SHP77 treated with DMSO at 0.1 percent for 48 hours (cell line): ENCODE data around the gene CFAP251.
"Not testable (repeated sequence)": the region's sequence is repeated elsewhere in the genome, so short reads cannot be mapped to it uniquely, and the experiment has no call there.

ENCODE experiments used
- DNase-seq: peaks from one replicate; lab custom pipeline; 2025; lab: John Stamatoyannopoulos, UW

The CFAP251 gene

DNA sequence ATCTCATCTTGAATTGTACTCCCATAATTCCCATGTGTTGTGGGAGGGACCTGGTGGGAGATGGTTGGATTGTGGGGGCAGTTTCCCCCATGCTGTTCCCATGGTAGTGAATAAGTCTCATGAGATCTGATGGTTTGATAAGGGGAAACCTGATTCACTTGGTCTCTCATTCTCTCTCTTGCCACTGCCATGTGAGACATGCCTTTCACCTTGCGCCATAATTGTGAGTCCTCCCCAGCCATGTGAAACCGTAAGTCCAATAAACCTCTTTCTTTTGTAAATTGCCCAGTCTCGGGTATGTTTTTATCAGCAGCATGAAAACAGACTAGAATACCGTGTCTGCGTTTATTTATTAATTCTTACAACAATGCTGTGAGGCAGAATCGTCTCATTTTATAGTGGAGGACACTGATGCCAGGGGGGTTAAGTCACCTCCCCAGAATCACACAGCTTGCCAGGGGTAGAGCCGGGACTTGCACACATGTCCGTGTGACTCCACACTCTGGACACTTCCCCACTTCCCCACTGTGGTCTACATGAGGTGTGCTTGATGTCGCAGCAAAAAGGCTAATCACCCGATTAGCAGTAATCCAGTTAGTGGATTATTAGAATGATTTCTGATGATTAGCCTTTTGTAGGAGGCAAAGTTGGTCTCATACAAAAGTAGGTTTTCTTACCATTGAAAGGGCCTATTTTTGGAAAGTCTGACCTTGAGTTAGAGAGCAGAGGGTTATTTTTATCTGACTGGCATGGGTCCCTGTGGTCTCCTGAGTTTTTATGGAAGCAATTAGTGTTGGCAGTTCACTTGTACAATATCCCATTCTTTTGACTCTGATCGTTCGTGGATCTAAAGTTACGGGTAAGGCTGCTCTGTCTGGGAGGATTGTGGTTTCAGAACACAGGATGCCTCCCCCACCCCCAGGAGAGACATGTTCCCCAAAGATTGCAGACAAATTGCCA lies 55.9 kb downstream of the CFAP251 start:
- no peak for DNase-seq

DNA sequence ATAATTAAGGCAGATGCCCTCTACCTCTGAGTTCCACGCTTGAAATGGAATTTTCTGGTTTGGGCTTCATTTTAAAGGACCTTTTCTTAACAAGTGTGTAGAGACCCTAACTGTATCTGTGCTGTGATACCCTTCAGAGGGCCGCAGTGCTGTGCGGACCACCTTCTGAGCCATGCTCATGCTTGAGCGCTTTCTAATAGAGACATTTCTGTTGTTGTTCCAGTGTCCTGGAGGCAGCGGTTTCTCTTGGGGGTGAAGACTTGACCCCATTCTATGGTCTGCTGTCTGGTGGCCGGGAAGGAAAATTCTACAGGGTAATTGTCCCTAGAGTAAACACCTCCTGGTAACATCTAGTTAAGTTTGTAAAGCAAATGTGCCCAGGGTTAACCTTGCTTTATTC lies 56.6 kb downstream of the CFAP251 start:
- no peak for DNase-seq

DNA sequence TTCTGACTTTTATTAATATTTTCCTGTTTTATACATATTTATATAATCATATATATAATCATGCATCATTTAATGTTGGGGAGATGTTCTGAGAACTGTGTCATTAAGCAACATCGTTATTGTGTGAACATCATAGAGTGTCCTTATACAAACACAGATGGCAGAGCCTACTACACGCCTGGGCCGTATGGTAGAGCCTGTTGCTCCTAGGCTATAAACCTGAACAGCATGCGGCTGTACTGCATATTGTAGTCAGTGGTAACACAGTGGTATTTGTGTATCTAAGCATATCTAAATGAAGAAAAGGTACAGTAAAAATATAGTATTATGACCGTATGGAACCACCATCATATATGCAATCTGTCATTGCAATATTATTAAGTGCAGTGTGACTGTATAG lies 58.6 kb downstream of the CFAP251 start:
- peak; percentile 48 for DNase-seq

DNA sequence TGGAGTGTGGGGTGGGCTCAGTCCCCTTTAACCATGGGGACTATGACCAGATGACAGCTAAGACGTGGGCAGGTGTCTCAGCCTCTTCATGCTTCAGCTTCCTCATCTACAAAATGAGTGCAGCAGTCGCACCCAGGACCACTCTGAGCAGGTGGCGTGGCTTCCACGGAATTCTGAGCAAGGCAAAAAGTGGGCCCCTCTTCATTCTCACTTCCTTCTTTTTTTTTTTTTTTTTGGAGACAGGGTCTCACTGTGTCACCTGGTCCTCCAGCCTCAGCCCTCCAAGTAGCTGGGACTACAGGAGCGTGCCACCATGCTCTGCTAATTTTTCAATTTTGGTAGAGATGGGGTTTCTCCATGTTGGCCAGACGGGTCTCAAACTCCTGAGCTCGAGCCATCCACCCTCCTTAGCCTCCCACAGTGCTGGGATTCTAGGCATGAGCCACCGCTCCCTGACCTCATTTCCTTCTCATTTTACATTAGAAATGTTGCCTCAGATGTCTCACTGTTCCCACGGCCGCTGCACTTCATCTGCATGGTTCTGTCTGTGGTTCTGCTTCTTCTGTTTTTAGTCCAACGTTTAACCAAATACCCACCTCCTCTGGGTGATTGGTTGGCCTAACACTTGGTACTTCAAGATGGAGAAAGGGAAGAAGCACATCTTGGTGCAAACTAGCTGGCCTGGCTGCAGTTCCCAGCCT lies 61.9 kb downstream of the CFAP251 start:
- DNase-seq: no peak

DNA sequence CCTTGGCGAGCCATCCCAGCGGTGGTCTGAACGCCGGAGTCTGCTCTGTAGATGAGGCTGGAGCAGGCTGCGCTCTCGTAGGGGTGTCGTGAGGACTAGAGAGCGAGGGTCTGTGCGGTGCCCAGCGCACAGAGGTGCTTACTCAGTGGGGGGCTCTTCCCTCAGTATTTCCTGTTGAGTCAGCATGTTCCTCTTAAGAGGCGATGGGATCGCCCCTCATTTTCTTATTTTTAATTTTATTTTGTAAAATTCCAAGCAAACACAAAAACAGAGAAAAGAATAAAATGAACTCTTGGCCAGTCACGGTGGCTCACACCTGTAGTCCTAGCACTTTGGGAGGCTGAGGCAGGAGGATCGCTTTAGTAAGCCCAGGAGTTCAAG lies 62.5 kb downstream of the CFAP251 start:
- no peak for DNase-seq

DNA sequence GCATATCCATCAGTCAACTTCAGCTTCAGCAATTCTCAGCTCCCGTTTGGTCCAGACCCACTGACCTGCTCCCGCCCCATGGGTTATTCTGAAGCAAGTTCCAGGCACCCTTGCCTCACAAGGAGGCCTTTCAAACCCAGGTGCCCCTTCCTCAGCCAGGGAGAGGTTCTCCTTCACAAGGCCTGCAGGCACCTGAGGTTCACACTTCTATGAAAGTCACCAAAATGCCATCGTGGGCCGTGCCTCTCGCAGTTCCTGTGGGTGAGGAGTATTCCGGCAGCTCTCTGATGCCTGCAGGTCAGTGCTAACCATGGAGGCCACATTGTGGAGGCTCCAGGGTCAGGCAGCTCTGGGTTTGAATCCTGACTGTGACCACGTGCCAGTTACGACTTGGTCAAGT lies 63.1 kb downstream of the CFAP251 start:
- DNase-seq: no peak

DNA sequence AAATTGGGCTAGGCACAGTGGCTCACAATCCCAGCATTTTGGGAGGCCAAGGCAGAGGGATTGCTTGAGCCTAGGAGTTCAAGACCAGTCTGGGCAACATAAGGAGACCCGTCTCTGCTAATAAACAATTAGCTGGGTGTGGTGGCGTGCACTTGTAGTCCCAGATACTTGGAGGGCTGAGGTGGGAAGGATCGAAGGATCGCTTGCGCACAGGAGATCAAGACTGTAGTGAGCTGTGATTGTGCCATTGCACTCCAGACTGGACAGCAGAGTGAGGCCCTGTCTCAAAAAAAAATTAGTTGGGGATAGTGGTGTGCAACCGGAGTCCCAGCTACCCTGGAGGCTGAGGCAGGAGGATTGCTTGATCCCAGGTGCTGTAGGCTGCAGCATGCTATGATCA lies 64.6 kb downstream of the CFAP251 start:
- no peak for DNase-seq

DNA sequence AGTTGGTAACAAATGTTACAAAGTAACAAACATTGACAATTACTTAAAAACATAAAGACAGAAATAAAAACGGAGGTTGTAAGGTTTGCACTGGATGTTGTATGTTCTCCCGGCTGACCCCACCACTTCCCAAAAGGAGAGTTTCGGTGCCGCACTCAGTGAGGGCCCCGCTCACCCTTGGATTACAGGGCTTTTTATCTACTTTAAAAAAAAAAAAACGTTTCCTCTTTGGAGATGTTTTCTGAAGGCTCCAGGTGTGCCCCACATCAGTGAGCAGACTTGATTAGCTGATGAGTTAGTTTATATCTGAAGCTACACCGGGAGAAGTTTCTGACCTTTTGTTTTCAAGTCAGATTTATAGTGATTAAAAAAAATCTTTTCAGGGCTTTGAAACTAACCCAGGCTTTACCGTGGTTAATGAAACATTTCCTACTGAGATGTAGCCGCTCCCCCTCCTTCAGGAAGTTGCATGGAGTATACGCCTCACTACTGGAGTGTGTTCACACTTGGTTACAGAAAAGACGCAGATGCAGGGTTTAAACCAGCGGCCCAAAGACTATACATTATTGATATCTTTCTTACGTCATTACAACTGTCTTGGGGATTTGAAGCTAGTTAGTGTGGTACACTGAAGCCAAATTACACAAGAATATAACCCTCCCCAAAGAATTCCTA lies 65.3 kb downstream of the CFAP251 start:
- no peak for DNase-seq

DNA sequence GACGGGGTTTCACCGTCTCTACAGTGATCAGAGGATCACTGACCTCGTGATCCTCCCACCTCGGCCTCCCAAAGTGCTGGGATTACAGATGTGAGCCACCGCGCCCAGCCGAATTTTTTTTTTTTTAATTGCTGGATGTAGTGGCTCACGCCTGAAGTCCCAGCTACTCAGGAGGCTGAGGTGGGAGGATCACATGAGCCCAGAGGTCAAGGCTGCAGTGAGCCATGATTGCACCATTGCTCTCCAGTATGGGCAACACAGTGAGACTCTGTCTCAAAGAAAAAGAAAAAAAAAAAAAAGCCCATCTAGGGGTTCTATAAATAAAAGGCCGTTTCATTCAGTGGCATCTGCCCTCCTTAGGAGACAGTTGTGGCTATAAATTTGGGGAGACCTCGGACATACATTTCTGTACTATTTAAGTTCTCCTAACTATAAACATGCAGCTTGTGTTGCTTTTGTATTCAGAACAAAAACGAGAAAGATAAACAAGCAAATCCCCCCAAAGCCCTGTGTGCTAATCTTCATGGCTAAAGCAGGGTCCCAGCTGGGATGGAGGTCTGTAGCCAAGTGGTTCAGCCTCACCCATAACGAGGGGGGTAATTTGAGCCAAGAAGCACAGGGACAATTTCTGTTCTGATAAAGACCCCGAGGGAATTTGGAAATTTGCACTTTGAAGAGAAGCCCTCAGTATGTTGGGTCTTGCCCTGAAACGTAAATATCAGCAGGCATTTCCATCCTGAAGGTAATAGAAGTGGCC lies 68.3 kb downstream of the CFAP251 start:
- DNase-seq: no peak

DNA sequence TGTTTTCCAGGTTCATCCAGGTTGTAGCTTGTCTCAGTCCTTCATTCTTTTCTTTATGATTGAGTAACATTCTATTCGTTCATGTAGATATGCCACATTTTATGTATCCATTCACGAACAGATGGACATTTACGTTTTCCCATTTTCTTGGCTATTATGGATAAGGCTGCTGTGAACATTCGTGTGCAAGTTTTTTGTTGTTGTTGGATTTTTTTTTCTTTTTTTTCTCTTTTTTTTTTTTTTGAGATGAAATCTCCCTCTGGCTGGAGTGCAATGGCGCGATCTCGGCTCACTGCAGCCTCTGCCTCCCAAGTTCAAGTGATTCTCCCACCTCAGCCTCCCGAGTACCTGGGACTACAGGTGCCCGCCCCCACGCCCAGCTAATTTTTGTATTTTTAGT lies 70.1 kb downstream of the CFAP251 start:
- DNase-seq: not testable (repeated sequence)

DNA sequence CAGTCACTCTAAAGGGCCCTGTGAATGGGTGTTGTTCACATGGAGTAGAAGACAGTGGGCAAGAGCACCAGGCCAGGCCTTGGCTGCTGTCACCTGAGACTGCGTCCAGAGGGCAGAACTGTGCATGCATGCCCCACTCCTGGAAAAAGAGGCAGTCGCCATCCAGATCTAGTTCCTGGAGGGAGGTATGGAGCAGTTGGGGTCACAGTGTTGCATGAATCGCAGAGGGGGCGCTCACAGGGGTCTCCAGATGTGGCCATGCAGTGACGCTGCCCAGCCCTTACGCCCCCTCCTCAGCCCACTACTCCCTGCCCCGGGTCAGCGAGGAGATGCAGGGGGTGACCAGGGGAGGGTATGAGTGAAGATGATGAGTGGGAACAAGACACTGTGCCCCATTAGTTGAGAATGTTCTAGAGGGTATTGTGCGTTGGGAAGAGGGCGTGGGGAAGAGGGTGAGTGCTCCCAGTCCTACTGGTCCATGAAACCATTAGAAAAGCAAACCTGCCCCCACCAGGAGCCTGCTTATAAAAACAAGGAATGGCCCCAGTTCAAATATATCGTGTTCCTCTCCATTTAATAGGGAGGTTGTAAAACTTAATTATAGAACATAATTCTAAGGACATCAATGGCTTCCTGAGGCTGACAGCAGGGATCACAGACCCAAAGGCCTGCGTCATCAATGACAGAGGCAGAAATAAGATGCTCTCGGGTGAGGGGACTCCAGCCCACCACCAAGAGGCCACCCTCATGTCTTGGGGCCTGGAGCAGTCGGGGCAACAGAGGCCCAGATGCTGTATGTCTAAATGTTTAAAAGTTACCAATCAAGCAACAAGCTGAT lies 71.1 kb downstream of the CFAP251 start:
- DNase-seq: no peak

DNA sequence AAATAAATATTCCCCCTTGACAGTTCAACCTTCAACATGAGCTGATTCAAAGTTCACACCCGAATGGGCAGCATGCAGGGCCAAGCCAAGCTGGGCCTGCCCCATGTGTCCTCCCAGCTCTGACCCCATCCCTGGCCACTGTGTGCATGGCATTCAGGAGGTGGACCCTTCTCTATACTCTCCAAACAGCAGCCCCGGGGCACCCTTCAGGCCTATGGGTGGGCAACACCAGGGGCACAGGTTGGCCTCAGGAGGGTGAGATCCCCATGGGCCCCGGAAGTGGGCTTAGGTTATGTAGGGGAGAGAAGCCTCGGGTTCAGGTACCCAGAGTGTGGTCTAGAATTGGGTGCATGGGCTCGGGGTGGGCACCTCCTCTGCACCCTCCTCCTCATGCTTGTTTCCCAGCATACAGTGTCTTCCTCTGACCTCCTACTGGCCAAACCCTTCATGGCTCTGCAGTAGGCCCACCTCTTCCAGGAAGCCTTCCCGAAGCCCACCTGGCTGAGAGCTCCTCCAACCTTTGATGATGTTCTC lies 71.8 kb downstream of the CFAP251 start:
- no peak for DNase-seq

DNA sequence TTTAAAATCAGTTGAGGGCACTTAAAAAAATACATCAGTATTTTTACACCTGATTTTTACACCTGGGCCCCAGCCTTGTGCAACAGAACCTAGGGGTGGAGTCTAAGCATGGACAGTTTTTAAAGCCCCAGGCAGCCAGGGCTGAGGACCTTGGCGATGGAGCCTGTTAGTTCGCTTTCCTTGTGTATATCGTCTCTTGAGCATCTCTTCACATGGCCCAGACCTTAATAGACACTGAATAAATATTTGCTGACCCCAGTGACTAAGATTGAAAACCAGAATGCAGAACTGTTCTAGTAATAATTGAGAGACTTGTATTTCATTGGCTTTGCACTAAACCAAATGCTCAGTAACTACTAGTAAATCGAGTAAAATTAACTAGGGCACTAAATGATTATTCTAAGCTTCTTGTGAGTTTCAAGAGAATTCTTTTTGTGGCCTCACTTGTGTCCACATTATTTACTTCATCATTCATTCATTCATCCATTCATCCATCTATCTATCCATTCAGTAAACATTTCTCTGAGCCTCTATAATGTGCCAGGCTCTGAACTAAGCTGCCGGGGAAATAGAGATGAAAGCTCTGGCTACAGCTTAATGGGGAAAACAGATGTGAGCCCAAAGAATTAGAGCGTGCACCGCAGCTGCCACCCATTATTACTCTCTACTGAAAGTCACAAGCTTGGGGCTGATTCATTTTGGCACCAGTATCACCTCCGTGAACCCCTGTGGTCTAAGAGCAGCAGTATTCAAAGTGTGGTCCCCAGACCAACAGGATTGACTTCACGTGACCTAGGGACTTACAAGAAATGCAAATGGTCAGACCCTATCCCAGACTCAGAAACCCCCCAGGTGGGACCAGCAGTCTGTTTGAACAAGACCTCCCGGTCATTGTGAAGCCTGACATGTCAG lies 72.6 kb downstream of the CFAP251 start:
- DNase-seq: no peak

DNA sequence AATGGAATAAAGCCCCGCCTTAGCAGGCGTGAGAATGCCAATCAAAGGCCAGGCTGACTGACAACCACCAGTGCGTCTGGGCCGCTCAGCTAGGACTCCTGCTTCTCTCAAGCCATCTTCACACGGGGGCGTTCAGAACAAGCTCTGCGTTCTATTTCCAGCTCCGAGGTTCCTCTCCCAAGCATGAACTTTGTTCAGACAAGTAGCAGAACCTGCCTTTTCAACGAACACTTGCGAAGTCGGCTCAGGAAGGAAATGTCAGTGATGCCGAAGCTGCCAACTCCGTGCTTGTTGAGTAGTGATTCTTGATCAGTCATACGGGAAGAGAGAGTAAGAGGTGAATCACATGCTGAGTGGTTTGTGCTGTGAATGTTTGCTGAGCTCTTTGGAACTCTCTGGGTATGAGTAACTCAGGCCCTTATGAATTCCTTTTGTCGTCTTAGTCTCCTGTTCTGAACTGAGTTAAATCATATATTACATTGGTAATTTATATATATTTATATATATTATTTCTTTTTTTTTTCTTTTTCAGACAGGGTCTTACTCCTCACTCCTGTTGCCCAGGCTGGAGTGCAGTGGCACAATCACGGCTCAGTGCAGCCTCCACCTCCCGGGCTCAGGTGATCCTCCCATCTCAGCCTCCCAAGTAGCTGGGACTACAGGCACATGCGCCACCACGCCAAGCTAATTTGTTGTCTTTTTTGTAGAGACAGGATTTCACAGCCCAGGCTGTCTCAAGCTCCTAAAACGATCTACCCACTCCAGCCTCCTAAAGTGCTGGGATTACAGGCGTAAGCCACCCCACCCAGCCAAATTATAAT lies 73.9 kb downstream of the CFAP251 start:
- no peak for DNase-seq

DNA sequence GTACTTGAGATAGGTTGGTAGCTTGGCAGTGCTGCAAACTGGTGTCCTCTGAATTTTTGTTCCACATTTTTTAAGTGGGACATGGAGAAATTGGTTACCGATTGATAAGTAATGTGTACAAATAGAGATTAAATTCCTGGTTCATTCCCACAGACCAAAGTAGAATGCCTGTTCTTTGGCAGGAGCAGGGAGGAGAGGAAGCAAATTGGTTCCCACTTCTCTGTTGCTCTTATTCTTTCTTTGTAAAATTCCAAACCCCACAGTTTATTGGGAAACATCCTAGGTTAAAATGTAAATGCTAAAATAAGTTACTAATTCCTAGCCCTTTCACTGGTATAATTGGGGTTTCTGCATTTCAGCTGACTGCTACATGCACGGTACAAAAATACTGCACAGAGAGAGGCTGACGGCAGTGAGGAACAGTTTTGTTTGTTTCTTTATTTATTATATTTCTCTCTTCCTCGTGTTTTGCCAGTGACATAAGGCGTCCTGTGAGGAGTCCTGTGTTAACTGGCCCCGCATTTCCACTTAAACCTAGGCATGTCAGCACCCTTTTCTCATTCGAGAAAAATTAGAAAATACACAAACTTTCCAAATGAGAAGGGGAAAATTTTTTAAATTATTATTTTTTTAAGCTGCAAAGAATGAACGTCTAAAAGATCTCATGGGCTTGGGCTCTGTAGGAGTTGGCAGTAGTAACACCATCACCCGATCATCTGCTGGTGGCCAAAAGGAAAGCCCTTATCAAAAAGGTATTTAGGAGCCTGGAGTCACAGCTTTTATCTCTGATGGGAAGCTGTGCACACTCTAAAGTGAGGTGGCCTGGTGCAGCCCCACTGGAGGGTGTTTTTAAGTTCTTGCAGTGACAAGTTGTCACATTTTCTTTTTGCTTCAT lies 77.9 kb downstream of the CFAP251 start:
- no peak for DNase-seq

DNA sequence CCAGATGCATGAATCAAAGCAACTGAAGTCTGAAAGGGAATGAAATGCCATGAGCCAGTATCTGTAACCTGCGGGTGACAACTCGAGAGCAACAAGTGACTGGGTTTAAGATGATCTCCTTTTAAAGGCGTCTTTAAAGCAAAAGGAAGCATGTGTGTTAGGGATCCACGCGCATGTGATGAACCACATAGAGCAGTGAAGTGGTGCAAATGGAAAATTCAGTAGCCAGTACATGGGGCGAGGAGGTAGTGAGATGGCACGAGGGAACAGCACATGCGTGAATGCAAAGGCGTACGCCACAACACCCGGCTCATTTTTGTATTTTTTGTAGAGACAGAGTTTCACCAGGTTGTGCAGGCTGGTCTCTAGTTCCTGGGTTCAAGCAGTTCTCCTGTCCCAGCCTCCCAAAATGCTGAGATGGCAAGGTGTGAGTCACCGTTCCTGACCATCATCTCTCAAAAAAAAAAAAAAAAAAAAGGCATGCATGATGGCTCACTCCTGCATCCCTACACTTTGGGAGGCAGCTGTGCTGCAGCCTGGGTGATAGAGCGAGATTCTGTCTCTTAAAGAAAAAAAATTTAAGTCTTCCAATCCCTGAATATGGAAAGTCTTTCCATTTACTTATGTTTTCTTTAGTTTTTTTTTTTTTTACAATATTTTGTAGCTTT lies 78.7 kb downstream of the CFAP251 start:
- DNase-seq: no peak

DNA sequence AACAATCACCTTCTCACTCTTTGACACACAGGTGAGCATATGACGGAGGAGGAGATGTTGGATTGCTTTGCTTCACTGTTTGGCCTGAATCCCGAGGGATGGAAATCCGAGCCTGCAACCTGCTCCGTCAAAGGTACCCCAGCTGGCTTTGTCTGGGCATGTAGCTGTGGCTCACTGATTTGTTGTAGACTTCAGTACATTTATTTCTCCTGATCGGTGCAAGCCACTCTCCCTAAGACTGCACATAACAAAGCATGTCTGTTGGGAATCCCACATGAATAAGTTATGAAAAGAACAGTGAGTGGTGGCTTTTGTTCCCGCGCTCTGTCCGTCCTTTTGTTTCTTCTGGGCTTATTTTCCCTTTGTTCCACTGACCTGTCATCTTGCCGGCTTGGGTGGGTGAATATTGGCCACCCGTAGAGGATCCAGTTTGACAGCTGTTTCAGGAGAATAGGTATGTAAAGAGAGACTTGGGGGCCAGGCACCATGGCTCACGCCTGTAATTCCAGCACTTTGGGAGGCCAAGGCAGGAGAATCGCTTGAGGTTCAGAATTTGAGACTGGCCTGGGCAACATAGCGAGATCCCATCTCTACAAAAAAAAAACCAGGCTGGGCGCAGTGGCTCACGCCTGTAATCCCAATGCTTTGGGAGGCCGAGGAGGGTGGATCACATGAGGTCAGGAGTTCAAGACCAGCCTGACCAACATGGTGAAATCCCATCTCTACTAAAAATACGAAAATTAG lies 83.2 kb downstream of the CFAP251 start:
- DNase-seq: no peak
